Activated CD8-positive, alpha-beta memory T cell treated with anti-CD3 and anti-CD28 coated beads for 48 hours (primary cell): ENCODE data around the gene SBF1.
"Not testable (repeated sequence)": the region's sequence is repeated elsewhere in the genome, so short reads cannot be mapped to it uniquely, and the experiment has no call there.

ENCODE experiments used
- DNase-seq, 3 experiments: peaks; one replicate each; pipeline ENCODE4 v3.0.0-alpha.2; 2020; ENCODE audit warnings: low read depth in 2 of 3, low spot score in 2 of 3

SBF1 gene

DNA sequence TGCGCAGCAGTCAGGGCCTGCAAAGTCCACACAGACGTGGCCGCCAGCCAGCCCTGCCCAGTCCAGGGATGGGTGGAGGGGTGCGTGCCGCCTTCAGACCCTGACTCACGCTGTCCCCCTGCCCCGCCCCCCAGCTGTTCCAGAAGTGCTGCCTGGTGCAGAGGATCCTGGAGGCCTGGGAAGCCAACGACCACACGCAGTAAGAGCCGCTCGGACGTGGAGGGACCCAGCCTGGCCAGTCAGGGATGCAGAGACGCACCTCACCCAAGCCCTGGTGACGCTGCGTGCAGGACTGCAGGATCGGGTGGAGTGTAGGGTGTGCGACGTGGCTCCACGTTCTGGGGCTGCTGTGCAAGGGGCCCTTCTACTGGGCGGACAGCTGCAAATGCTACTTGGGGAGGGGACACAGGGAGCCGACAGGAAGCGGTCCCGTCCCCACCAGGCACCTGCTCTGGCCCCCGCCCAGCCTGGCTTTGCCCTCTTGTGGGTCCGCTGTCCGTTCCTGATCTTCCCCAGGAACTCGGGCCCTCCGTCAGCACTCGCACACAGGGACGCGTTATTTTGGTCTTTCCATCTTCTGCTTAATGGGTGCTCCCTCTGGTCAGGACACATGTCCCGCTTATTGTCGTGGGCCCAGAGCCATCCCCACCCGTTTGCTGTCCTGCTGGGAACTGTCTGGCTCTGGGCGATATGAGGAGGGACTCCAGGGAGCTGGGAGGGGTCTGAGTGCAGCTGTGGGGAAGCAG lies 42.5 kb downstream of the SBF1 start:
- no peak for DNase-seq

DNA sequence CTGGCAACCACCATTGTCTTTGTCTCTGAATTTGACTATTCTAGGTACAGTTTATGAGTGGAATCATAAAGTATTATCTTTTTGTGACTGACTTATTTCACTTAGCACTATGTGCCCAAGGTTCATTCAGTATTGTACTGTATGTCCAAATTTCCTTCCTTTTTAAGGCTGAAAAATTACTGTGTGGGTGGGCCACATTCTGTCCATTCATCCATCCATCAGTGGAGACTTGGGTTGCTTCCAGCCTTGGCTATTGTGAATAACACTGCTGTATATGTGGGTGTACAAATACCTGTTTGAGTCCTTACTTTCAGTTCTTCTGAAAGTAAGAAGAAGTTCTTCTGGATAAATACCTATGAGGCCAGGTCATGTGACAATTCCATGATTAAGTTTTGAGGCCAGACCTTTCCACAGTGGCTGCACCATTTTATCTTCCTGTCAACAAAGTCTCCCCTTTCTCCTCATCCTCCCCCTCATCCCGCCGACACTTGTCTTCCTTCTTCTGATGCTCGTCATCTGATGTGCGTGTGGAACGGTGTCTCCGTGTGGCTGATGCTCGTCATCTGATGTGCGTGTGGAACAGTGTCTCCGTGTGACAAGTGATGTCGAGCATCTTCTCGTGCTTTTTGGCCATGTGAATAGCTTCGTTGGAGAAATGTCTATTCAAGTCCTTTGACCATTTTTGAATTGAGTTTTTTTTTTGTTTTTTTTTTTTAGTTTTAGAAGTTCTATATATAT lies 49.5 kb downstream of the SBF1 start:
- no peak for DNase-seq

DNA sequence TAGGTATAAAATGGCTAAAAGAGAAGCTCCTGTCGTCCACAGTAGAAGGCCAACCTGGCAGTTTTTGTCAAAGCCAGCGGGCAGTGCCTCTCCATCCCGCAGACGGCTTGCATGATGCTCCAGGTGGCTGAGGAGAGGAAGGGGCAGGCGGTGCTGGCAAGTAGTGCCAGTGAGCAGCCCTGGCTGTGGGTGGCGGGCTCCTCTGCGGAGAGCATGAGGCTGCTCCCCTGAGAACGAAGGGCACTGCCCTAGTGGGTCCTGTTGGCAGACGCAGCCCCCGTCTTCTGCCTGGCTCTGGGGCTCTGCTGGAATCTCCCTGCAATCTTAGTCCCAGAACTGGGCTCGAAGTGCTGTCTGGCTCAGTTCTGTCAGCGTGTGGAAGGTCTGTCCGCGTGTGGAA lies 50.9 kb downstream of the SBF1 start:
- no peak for DNase-seq

DNA sequence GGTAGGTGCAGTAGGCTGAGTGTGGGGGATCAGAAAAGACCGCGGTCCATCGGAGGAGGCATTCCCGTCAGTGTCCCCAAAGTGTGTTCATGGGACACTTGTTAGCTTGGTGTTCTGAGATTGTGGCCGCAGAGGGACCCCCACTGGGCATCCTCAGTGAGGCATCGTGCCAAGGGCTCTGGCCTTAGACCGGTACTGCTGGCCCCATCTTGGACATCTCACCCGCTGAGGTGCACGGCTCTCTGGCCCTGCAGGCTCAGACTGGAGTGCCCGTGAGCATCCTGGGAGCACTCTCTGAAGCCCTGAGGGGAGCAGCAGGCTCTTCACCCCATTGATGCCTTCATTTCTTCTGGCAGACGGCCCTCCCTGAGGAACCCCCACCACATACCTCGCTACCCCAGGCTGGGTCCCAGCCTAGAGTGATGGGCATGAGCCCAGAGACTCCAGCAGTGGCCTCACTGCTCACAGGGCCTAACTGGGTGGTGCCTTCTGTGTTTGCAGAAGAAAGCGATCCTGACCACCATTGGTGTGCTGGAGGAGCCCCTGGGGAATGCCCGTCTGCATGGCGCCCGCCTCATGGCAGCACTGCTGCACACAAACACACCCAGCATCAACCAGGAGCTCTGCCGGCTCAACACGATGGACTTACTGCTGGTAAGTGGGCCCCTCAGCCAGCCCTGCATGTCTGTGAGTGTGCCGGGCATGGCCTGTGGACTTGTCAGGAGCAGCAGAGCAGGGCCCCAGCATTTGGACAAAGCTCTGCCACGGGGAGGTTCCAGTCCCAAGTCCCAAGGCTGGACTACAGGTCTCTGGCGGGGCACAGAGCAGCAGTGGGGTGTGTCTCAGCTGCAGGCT lies 51.6 kb downstream of the SBF1 start:
- no peak for DNase-seq

DNA sequence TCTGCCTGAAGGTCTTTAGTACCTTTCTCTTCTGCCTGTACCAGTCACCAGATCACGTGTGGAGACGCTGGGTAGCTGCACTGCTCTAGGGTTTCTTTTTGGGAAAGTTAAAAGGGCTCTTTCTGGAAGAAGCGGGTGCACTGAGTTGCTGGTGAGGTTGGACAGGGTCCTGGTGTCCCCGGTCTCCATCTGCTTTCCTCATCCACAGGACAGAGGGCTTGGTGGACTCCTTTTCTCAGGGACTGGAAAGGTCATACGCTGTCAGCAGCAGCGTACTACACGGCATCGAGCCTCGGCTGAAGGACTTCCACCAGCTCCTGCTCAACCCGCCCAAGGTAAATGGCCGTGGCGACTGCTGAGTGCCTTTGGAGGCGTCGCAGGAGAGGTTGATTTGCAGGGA lies 52.8 kb downstream of the SBF1 start:
- no peak for DNase-seq

DNA sequence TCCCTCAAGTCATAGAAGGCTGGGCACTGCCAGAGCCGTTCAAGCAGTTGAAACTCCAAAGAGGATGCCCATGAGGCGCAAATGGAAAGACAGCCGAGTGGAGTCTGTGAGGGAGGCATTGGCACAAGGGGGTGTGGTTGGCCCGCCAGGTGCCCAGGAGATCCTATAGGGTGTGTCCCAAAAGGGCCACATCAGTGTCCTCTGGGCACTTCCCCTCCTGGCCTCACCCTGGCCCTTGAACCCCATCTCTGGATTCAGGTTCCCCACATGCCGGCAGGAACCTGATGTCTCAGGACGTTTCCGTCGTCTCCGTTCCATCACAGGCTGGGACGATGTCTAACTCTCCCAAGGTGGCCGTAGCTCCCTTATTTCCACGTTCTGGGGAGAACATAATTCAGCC lies 54.3 kb downstream of the SBF1 start:
- no peak for DNase-seq

DNA sequence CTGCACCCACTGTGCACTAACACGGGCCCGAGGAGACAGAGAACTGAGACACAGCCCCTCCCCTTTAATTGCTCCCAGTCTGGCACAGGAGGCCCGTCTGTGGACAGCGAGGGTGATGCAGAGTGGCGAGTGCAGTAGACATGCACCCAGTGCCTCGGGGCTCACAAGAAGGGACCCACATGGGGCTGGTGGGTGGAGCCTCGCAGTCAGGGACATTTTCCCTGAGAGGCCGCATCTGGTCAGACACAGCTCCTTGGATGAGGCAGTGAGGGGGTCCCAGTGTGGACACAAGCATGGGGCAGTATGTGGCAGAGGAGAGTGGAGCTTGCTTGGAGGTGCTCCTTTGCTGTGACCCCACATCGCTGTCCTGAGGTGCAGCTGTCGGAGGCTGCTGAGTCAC lies 54.8 kb downstream of the SBF1 start:
- no peak for DNase-seq

DNA sequence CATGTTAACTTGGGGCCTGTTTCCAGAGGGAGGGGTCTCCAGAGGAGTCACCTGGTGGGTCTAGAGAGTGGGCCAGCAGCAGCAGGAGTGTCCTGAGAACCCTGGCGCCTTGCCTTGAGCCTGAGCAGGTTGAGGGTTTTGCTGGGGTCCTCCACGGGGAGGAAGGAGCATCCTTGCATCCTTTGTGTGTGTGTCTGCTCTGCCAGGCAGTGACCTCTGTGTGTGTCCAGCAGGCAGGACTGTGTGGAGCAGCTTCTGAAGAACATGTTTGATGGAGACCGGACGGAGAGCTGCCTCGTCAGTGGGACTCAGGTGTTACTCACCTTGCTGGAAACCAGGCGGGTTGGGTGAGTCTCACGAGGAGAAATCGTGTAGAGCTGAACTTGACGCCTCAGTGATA lies 55.7 kb downstream of the SBF1 start:
- no peak for DNase-seq

DNA sequence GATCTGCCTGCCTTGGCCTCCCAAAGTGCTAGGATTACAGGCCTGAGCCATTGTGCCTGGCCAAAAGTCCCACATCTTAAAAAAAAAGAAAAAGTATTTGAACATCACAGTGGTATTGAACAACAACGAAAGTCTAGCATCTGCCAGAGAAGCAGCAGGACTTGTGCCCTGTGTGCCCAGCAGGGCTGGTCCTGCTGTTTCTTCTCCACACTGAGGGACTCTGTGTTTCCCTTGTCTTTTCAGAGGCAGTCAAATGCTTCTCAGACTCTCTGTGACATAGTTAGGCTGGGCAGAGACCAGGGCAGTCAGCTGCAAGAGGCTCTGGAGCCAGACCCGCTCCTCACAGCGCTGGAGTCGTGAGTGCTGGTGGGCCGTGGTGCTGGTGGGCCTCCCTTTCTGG lies 56.2 kb downstream of the SBF1 start:
- DNase-seq = no peak

DNA sequence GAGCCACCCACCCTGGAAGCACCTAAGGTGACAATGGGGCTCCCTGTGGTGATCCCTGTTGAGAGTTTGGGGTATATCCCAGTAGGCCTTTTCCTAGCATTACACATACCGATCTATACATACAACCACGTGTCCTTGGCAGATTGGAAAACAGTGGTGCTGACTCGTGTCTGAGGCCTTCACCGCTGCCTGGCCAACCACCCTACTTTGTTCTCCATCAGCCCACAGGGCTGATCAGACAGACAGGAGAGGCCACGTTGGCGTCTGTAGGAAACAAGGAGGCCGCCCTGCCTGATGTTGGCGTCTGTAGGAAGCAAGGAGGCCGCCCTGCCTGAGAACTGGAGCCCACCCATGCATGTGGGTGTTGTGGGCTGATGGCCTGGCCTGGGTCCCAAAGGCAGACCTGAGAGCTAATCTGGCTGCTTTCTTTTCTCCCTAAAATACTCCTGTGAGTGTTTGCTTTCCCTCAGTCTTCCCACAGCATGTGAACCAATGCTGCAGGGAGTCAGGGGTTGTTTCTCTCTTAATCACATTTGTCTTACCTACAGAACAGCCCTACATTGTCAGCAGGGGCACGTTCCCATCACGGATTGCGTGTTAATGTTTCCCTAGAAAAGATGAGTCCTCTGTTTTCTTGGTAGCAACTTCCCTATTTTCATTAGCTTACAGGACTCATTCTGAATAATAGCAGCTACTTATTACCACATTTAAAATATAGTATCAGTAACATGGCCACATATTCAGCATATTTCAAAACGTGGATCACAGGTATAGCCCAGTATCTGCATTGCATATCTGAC lies 57.2 kb downstream of the SBF1 start:
- DNase-seq = no peak

DNA sequence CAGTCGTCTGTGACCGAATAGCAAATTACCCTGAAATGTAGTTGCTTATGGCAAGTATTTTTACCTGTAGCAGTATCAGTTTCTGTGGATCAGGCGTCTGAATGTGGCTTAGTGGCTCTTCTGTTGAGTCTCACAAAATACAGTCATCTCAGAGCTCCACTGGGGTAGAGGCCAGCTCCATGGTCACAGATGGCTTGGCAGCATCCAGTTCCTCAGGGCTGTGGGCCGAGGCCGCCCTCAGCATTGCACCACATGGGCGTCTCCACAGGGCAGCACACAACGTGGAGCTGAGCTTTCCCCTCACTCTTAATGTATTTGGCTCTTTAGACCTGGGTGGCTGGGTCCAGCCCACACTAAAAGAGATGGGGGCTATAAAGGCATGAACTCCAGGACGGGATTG lies 57.8 kb downstream of the SBF1 start:
- DNase-seq = no peak

DNA sequence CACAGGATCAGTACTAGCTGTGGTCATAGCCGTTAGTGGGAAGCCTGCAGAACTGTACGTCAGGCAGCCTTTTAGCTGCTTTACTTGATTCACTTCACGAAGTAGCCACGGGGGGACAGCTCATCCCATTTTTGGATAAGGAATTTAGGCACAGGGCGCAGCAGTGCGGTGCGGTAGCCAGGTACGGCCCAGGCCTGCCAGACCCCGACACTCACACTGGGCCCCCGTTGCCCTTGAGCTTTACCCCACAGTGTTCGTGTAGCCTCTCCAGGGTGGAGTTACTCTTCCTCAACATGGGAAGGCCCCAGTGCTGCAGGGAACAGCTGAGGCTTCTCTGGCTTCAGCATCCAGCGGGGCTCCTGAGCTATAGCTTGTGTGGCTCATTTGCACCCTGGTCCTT lies 59.4 kb downstream of the SBF1 start:
- no peak for DNase-seq

DNA sequence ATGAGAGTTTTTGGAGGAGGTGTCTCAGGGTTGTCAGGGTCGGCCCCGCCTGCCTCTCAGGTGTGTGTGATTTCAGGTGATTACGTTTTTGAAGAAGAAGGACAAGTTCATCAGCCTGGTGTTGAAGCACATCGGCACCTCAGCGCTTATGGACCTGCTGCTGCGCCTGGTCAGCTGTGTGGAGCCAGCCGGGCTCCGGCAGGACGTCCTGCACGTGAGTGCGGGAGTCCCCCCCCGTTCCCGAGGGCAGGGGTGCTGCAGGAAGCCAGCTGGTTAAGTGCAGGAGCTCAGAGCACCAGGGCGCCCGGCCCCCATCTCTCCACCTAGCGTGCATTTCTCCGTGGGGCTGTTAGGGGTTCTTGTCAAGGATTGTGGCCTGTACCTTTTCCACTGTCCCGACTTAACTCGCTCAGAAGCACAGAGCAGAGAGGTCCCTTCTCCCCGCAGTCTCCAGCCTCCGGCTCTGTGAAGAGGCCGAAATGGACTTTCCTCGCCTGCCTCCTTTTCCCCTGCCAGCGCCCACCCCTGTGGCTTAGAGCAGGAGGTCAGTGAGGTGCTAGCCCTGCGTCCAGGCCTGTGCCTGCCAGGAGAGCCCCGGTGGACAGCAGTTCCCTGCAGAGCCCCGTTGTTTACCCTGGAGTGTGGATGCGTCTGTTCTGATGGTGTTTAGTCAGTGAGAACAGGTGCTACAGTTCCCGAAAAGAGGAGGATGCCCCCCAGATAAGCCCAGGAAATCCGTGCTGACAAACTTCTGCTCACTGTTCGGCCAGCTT lies 60.2 kb downstream of the SBF1 start:
- DNase-seq = no peak

DNA sequence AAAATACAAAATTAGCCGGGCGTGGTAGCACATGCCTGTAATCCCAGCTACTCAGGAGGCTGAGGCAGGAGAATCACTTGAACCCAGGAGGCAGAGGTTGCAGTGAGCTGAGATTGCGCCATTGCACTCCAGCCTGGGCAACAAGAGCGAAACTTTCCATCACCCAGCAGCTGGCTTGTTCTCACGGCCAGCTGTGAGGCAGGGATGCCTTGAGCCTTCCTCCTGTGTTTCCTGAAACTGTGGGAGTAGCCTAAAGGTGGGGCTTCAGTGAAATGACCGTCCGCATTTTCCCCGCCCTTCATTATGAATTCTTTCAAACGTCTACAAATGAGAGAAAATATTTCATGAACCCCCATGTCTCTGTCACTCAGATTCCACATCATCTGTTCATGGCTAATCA lies 65.9 kb downstream of the SBF1 start:
- not testable (repeated sequence) for DNase-seq

DNA sequence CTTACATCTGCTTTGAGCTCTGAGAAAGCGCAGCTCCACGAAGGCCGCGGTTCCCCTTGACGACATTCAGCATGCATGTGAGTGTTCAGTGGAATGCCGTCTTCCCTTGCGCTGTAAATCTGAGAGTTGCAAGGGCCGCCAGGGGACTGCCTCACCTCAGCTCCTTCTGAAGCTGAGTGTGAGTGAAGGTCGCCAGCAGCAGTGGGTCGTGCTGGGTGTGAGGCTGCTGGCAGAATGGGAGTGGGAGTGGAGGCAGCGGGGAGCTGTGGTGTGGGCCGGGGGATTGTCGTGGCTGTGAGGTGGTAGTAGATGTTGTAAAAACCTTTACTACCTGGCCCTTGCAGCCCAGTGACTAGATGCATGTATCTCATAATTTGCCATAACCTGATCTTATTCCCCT lies 66.5 kb downstream of the SBF1 start:
- DNase-seq = no peak

DNA sequence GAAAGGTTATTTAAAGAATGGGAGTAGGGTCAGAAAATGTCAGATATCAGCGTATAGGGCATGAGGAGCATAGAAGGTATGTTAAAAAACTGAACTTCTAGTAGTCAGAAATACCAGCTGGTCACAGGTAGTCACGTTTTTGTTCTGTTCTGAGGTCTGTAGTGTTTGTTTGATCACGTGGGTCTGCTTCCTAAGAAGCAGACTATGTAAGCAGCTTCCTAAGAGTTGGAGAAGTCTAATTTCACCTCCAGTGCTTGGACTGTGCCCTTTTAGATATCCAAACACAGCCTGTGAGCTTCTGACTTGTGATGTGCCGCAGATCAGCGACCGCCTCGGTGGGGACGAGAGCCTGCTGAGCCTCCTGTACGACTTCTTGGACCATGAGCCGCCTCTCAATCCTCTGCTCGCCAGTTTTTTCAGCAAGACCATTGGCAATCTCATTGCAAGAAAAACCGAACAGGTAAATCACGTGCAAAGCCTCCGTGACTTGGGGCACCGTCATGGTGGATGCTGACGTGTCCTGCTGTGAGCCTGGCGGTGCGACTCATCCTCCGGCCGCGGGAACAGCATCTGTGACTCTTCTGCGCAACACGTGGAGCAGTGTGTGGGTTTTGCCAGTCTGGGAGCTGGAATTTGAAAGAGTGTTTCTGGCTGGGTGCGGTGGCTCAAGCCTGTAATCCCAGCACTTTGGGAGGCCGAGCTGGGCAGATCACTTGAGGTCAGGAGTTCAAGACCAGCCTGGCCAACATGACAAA lies 68.2 kb downstream of the SBF1 start:
- no peak for DNase-seq

DNA sequence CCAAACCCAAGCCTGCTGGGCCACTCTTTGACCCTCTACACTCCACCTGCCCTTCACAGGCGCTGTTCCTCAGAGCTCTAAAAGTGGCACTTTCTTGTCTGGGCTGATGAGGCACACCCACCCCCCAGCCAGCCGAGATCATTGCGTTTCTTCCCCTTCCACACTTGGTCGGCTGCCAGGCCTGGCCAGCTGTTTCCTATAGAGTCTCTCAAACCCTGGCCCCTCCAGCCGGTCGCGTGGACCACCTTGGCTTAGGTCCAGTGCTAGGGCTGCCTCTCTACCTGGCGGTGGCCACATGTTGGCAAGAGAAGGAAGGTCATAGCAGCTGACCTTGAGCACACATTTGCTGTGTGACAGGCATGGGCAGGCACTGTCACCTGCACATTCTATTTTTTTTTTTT lies 71.1 kb downstream of the SBF1 start:
- no peak for DNase-seq

DNA sequence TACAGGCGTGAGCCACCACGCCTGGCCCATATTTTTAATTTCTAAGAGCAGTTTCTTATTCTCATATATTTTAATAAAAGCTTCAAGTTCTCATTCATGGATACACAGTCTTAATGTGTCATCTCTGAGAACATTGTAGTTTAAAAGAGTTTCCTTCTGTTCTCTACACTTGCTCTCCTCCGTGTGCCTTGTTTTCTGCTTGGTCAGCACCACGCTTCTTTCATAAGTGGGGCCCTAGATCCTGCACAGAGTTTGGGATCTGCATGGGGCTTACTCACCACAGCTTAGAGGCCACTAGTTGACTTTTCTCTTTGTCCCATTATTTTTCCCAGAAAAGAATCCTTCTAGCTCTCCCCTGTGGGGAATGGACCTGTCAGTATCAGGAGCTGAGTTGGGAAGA lies 72.9 kb downstream of the SBF1 start:
- no peak for DNase-seq

DNA sequence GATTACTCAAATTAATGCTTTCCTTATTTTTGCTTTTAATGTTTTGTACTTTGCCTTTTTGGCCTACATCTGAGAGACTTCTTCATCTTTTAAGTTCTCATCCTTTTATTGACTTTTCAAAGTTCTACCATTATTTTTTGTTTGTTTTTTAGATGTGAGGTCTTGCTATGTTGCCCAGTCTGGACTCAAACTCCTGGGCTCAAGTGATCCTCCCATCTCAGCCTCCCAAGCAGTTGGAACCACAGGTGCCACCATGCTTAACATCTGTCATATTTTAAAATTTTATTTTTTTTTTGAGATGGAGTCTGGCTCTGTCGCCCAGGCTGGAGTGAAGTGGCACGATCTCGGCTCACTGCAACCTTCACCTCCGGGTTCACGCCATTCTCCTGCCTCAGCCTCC lies 73.9 kb downstream of the SBF1 start:
- no peak for DNase-seq

DNA sequence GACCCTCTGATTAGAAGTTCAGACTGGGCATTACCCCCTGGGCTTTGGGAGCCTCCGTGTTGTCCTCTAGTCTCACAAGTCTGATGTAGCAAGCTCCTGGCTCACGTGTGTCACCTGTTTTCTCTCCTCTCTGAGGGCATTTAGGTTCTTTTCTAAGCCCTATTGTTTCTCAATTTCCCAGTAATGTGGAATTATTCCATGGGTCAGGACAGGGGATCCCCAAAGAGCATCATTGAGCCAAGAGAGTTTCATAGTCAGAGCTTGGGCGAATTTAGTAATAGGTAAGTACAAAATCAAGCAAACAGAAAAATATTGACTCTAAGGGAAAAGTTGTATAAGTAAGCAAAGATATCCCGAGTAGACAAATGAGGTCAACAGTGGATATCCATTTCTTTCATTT lies 74.4 kb downstream of the SBF1 start:
- DNase-seq = no peak
